HepG2 (cell line): Measurements from ENCODE around the gene FAM120B. TPM values are rescaled to one million over a fixed set of nuclear protein-coding genes. Genes with fewer than 3 reads are reported as not detected.

Source experiments
- BRCA1 ChIP-seq: sonication (generic); formaldehyde crosslinking; IDR thresholded peaks from 2 replicates; pipeline ENCODE4 v1.4.0; 2020; ENCODE audit warnings: missing genetic modification reagents
- RNF2 ChIP-seq: fragments of 450-650 bp; conservative IDR thresholded peaks from 2 replicates; pipeline ENCODE4 v1.6.1; 2016; ENCODE audit warnings: low read depth
- SMARCC2 ChIP-seq: fragments of 450-650 bp; IDR thresholded peaks from 2 replicates; pipeline ENCODE4 v1.6.1; 2017; ENCODE audit warnings: antibody characterized with exemption, mild to moderate bottlenecking
- TFAP4 ChIP-seq: sonication (generic); IDR thresholded peaks from 2 replicates; pipeline ENCODE4 v1.6.1; 2016; ENCODE audit warnings: low read depth, borderline replicate concordance
- ZBTB25 ChIP-seq: IDR thresholded peaks from 2 replicates; pipeline ENCODE4 v1.6.1; 2018; ENCODE audit warnings: missing genetic modification reagents
- ZHX2 ChIP-seq, 2 experiments: sonication (generic) in 1 of 2; formaldehyde crosslinking in 1 of 2; IDR thresholded peaks; 2 replicates each; pipeline versions ENCODE4 v1.6.1 to v1.9.0; 2014 to 2022; ENCODE audit warnings: antibody characterized with exemption in 1 of 2, borderline replicate concordance in 1 of 2, inconsistent platforms in 1 of 2, low read depth in 1 of 2, missing genetic modification reagents in 1 of 2
- ZNF256 ChIP-seq: sonication (generic); formaldehyde crosslinking; conservative IDR thresholded peaks from 2 replicates; pipeline ENCODE4 v1.4.0; 2020; ENCODE audit warnings: missing genetic modification reagents
- ZNF276 ChIP-seq: sonication (generic); formaldehyde crosslinking; IDR thresholded peaks from 2 replicates; pipeline ENCODE4 v1.4.0; 2020; ENCODE audit warnings: mild to moderate bottlenecking, low read depth, missing genetic modification reagents
- ZNF652 ChIP-seq: IDR thresholded peaks from 2 replicates; pipeline ENCODE4 v1.6.1; 2016; ENCODE audit warnings: low read depth, borderline replicate concordance
- ZNF816 ChIP-seq: sonication (generic); formaldehyde crosslinking; IDR thresholded peaks from 2 replicates; pipeline ENCODE4 v1.8.0; 2022; ENCODE audit warnings: missing genetic modification reagents, mild to moderate bottlenecking, borderline replicate concordance
- polyA plus RNA-seq, 8 experiments: library from polyadenylated mRNA; depleted of rRNA in 3 of 8; stranded (reverse) in 7 of 8; unstranded in 1 of 8; fragments of >200 nt; fragmentation: Illumina TruSeq in 4 of 8; extraction: Trizol in 4 of 8; gene quantifications; 2 replicates each; pipeline versions ENCODE4 v1.2.1 to v1.2.3, GENCODE V29; 2011 to 2016; ENCODE audit warnings: low read depth in 4 of 8, missing spikeins in 1 of 8, mixed read lengths in 1 of 8; ENCODE audit not compliant: insufficient read depth in 1 of 8
- total RNA-seq, 5 experiments: library from RNA; depleted of rRNA; stranded (reverse); fragments of >200 nt; fragmentation: Illumina TruSeq; extraction: Trizol; gene quantifications; 2 replicates each; pipeline ENCODE4 v1.2.3, GENCODE V29; 2016; ENCODE audit warnings: low read depth in 1 of 5
- TF ChIP-seq, protein P1 (sequence below): sonication (generic); formaldehyde crosslinking; IDR thresholded peaks from 2 replicates; pipeline ENCODE4 v1.5.1; 2020; ENCODE audit warnings: missing genetic modification reagents, mild to moderate bottlenecking, borderline replicate concordance
- TF ChIP-seq, protein P2 (sequence below): sonication (generic); formaldehyde crosslinking; IDR thresholded peaks from 2 replicates; pipeline ENCODE4 v1.5.1; 2020; ENCODE audit warnings: mild to moderate bottlenecking, missing genetic modification reagents, borderline replicate concordance
- TF ChIP-seq, protein P3 (sequence below): sonication (generic); formaldehyde crosslinking; conservative IDR thresholded peaks from 2 replicates; pipeline ENCODE4 v1.4.0; 2020; ENCODE audit warnings: missing genetic modification reagents

The FAM120B gene
- total and polyA plus RNA-seq, 2 of the 13 experiments (the other 11 are each of a cell fraction or from before 2014, with no cell fraction given): 9.2 to 10.7 TPM

DNA sequence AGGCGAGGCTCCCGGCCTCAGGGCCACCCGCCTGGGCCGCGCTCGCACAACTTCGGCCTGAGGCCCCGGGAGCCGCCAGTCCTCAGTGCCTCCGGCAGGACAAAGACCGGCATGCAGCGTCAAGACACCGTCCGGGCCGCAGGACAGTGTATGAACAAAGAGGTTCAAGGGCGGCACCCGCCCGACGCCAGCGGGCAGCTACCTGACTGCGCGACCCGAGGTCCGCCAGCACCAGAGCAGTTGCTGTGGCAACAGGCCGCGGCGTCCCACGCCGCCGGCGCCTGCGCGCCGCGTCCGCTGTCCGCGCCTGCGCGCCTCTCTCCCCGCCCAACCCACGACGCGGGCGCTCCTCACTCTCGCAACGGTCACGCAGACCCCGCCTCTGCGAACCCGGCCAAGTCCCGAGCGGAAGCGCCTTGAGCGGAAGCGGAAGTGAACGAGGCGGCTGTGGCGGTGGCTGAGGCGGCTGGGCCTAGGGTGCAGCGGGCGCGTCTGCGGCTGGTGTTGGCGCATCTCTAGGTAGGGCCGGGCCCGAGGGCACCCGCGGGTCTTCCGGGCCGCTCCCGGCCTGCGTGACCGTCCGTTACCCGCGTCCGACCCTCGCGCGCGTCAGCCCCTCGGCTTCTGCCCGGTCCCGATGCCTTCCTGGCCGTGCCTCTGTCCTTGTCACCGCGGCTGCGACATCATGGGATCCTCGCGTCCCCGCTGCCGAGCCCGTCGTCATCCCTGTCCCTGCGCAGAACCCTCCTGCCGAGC lies at the start of gene FAM120B (continued):
- TF ChIP-seq ZNF276 (CRISPR knock-in tag) (peak; percentile 82; the same call in 1 of the 2 replicates), SMARCC2 (no peak), ZNF256 (CRISPR knock-in tag) (no peak; the same call in 1 of the 2 replicates), ZBTB25 (CRISPR knock-in tag) (peak; percentile 89; the same call in 1 of the 2 replicates), ZHX2 (IDR thresholded peaks at IDR 0.05; ENCODE audit: low read depth) (peak; percentile 53), ZHX2 (CRISPR knock-in tag; IDR thresholded peaks at IDR 0.05; ENCODE audit: borderline replicate concordance) (no peak; the same call in 1 of the 2 replicates), TFAP4 (peak; percentile 67; the same call in 1 of the 2 replicates), ZNF652 (CRISPR knock-in tag) (no peak), BRCA1 (CRISPR knock-in tag) (peak; percentile 92; the same call in 1 of the 2 replicates), ZNF816 (CRISPR knock-in tag) (0 out of 2 replicates have a peak, but pooled peaks have one; percentile 49), RNF2 (peak; percentile 88; the same call in 1 of the 2 replicates)
- TF ChIP-seq, protein P1, sequence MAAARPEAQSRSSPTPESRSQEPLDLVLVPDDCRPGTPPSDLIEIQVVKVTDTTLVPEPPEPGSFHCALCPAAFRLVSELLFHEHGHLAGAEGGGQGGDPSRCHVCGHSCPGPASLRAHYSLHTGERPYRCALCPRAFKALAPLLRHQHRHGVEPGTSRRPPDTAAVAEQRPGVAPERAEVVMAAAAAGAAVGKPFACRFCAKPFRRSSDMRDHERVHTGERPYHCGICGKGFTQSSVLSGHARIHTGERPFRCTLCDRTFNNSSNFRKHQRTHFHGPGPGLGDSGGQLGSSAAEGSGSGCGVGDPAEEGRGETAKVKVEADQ (CRISPR knock-in tag): peak; percentile 97
- TF ChIP-seq, protein P2, sequence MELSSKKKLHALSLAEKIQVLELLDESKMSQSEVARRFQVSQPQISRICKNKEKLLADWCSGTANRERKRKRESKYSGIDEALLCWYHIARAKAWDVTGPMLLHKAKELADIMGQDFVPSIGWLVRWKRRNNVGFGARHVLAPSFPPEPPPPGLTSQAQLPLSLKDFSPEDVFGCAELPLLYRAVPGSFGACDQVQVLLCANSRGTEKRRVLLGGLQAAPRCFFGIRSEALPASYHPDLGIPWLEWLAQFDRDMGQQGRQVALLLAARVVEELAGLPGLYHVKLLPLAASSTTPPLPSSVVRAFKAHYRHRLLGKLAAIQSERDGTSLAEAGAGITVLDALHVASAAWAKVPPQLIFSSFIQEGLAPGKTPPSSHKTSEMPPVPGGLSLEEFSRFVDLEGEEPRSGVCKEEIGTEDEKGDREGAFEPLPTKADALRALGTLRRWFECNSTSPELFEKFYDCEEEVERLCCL (CRISPR knock-in tag): peak; percentile 85; the same call in 1 of the 2 replicates
- TF ChIP-seq, protein P3, sequence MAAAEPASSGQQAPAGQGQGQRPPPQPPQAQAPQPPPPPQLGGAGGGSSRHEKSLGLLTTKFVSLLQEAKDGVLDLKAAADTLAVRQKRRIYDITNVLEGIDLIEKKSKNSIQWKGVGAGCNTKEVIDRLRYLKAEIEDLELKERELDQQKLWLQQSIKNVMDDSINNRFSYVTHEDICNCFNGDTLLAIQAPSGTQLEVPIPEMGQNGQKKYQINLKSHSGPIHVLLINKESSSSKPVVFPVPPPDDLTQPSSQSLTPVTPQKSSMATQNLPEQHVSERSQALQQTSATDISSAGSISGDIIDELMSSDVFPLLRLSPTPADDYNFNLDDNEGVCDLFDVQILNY (CRISPR knock-in tag): no peak; the same call in 1 of the 2 replicates
